D721Med (cell line): Measurements from ENCODE around the gene NKD1.

ENCODE experiments used
- DNase-seq: peaks from one replicate; pipeline ENCODE4 v3.0.0; 2011; ENCODE audit warnings: low spot score; ENCODE audit not compliant: insufficient read length
- FAIRE-seq: peaks from 2 replicates; lab custom pipeline; 2011; peaks lifted over from hg19 to GRCh38; lab: Jason Lieb, UNC
- TF ChIP-seq, protein P1 (sequence below): IDR thresholded peaks from 2 replicates; pipeline ENCODE4 v1.5.1; 2012; ENCODE audit warnings: mild to moderate bottlenecking, control low read depth; ENCODE audit not compliant: insufficient read depth; ENCODE audit errors: missing control alignments

The NKD1 gene

DNA sequence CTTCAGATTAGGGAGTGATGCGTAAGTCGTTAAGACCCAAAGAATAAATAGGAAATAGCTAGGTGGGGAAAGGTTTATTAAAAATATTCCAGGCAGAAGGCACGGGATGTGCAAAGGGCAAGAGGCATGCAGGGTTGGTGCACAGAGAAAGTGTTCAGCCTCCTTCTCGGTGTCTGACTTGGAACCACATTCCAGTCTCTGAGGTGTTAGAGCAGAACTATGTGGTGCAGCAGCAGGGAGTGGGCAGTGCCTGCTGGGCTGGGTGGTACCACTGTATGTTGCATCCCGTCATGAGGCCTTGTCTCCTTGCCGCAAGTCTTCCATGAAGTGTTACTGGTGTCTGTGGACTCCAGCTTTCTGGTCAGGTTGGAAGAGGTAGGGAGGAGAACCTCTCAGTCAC is 11.1 kb downstream of the NKD1 start:
- FAIRE-seq (no peak), DNase-seq (no peak)
- TF ChIP-seq, protein P1, sequence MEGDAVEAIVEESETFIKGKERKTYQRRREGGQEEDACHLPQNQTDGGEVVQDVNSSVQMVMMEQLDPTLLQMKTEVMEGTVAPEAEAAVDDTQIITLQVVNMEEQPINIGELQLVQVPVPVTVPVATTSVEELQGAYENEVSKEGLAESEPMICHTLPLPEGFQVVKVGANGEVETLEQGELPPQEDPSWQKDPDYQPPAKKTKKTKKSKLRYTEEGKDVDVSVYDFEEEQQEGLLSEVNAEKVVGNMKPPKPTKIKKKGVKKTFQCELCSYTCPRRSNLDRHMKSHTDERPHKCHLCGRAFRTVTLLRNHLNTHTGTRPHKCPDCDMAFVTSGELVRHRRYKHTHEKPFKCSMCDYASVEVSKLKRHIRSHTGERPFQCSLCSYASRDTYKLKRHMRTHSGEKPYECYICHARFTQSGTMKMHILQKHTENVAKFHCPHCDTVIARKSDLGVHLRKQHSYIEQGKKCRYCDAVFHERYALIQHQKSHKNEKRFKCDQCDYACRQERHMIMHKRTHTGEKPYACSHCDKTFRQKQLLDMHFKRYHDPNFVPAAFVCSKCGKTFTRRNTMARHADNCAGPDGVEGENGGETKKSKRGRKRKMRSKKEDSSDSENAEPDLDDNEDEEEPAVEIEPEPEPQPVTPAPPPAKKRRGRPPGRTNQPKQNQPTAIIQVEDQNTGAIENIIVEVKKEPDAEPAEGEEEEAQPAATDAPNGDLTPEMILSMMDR = no peak

DNA sequence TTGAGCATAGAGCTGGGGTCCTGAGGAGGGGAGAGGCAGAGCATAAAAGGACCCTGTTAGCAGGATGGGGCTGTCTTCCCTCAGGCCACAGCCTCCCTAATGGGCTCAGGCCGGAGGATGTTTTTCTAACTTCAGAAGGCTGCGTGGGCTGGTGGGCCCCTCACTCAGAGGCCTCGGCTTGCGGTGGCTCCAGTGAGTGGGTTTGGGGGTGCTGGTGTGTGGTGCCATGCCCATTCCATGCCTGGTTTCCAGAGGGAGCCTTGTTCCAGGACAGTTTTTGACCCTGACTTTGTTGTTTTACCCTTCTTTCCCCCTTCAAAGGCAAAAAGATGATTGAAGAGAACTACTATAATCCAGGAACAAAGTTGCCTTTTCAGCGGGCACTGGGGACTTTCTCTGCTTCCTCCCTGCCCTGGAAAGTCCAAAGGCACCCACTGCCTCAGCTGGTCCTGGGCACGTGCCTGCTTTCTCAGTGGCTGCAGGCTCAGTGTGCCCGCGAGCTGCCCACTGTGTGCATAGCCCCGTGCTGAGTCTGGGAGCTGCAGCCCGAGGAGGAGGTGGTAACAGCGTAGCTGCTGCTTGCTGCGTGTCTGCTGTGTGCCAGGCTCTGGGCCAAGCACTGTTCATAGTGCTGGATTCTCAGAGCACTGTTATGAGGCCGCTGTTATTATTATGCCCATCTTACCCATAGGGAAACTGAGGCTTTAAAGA is 11.8 kb downstream of the NKD1 start:
- TF ChIP-seq, protein P1 = no peak
- no peak for FAIRE-seq

DNA sequence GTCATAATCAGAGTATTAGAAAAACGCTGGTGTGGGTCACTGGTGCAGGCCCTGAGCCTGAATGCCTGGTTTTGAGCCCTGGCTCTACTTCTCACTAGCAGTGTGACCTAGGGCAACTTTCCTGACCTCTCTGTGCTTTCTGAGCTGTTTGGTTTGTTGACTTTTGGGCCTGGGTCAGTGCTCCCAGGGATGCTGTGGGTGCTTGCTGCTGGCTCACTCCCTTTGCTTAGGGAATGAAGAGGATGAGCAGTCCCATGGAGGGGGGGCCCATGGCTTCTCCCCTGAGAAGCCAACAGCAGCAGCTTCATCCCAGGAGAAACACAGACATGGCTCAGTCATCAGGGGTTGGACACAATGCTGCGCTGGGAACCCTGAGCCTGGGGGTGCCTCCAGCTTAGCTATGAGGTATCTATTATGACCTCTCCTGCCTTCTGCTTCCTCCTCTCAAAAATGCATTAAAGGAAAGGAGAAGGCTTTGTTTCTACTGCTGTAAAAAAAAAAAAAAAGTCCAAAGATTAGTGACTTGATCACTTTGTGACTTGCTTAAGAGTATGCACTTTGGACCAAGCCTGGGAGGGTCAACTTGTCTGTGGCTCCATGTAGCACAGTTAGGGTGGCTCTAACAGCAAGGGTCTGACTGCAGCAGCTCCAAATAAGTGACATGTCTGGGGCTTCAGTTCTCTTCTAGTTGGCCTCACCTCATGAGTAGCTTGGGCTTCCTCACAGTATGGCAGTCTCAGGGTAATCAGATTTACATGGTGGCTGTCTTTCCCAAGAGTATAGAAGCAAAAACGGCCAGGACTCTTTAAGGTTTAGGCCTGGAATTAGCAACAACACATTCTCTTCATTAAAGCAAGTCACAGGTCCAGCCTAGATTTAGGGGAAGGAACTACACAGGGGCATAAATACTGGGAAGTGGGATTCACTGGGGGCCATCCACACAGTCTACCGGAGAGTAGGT is 13.0 kb downstream of the NKD1 start:
- TF ChIP-seq, protein P1 = no peak
- FAIRE-seq = no peak
- no peak for DNase-seq

More for the DNA sequence above, 11.8 kb downstream of the NKD1 start:
- no peak for DNase-seq

DNA sequence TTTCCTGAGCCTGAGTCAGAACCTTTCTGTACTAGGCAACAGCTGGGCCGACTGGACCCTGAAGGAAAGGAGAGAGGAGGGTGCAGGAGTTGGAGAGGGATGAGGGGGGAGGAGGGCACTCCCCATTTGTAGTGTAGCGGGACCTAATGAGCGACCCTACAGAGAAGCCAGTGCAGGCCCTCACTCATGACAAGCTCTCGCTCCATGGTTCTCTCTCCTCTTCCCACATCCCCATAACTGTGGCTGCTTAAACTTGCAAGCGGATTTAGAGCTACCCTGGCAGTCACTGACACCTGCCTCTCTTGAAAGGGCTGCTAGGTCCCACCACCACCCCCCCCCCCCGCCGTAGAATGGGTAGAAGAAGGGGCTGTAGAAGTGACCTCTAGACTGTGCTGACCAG is 14.5 kb downstream of the NKD1 start:
- DNase-seq = no peak
- TF ChIP-seq, protein P1 = no peak
- no peak for FAIRE-seq

DNA sequence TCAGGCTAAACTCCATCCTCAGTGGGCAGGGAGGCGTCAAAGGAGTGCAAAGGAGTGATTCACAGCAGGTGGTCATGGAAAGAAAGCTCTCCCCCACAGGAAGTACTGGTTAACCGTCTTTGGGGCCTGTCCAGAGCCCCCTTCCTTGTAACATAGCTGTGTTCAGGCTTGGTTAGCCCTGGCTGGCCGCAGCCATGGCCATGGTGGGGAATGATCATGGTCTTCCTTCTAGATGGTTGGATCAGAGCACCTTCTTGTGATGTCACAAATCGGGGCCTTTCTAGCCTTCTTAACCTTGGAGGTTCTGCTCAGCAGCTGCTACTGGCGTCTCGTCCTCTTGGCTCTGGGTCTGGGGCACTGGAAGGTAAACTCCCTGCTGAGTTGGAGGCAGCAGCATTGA is 15.8 kb downstream of the NKD1 start:
- TF ChIP-seq, protein P1 = no peak
- FAIRE-seq (no peak), DNase-seq (no peak)

DNA sequence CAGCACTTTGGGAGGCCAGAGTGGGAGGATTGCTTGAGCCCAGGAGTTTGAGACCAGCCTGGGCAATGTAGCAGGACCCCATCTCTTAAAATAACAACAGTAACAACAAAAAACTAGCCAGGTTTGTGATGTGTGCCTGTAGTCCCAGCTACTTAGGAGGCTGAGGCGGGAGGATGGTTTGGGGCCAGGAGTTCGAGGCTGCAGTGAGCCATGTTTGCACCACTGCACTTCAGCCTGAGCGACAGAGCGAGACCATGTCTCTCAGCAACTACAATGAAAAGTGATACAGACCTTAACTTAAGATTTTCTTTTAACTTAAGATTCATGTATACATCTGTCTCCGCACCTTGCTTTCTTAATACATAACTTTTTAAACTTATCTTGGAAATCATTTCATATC is 17.2 kb downstream of the NKD1 start:
- no peak for FAIRE-seq
- no peak for DNase-seq
- TF ChIP-seq, protein P1 = no peak
